DMS153 treated with DMSO at 0.1 percent for 48 hours (cell line): ENCODE data around the gene ATE1.
"Not testable (repeated sequence)": the region's sequence is repeated elsewhere in the genome, so short reads cannot be mapped to it uniquely, and the experiment has no call there.

Experiments used
- DNase-seq: peaks from one replicate; lab custom pipeline; 2025; ENCODE audit not compliant: unreplicated experiment; lab: John Stamatoyannopoulos, UW

The ATE1 gene

DNA sequence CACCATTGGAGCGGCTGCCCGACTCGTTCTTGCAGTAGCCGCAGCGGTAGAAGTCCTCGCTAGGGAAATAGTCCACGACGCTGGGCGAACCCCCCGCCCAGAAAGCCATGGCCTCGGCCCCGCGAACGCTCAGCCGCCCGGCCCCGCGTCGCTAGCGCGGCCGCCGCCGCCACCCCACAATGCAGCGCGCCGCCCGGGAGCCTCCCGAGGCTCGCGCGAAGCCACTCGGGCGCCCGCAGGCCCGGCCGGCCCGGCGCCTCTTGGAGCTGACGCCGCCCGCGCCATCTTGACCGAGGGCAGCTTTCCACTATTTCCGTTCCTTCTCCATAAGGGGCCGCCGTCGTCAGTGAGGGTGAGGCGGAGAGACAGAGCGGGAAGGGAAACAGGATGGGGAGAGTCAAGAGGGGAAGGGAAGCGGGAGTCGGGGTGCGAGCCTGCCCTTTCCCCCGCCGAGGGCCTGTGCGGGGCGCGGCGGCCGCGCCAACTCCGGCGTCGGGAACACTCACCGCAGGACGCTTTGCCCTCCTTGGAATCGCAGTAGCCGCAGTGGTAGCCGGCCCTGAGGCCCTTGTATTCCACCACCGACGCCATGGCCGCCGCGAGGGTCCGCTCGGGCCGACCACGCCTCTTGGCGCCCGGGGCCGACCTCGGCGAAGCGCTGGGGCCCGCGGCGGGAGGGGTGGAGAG, at the start of gene ATE1:
Gene ATE1 (minus strand): TSS at position 191 of the 687 bp plus-strand sequence. CDS start 82 bp downstream, at position 109.
- DNase-seq: peak; percentile 92

DNA sequence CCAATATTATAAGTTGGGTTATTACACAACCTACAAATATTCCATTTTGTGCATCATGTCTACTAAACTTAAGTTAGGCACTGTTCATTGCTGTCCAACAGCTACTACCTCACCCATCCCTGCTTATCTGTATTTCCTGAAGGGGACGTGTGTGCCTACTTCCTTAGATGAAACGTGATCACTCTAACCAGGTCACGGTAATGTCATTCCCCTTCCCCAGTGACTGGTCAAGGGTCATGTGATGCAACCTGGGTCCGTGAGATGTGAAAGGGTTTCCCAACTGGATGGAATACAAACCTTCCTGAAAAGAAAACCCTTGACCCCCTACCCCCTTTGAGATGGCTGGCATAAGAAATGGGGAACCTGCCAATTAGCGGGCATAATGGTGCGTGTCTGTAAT, 48.8 kb upstream of the ATE1 start:
- DNase-seq: no peak

DNA sequence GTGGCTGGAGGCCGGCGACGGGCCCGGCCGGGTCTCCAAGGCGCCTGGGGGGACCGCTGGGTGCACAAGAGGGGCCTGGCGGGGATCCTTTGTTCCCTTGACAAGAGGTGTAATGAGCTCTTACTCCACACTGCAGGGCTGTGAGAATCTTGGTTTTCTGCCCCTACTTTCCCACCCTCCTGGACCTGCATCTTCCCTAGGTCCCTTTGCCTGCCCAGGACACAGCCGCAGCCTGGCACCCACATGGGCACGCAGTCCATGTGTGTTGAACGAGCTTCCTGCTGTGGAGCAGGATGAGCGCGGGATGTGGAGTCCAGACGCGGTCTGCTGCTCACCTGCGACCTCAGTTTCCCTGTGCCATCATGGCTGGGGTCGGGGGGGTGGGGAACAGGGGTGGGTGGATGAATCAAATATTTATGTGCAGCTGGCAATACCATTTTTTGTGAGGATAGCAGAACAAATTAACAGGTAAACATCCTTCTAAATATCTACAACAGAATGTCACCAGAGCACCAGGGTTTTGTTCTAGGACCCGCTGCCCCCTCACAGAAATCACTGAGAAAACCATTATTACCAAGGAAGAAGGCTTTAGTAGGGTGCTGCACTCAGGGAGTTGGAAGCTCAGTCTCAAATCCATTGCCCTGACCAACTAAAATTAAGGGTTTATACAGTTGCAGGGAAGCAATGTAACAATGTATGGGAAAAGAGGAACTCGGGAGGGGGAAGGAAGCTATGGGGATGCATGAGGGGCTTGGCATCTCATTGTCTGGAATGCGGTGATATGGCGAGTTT, 47.7 kb upstream of the ATE1 start:
- DNase-seq: no peak

DNA sequence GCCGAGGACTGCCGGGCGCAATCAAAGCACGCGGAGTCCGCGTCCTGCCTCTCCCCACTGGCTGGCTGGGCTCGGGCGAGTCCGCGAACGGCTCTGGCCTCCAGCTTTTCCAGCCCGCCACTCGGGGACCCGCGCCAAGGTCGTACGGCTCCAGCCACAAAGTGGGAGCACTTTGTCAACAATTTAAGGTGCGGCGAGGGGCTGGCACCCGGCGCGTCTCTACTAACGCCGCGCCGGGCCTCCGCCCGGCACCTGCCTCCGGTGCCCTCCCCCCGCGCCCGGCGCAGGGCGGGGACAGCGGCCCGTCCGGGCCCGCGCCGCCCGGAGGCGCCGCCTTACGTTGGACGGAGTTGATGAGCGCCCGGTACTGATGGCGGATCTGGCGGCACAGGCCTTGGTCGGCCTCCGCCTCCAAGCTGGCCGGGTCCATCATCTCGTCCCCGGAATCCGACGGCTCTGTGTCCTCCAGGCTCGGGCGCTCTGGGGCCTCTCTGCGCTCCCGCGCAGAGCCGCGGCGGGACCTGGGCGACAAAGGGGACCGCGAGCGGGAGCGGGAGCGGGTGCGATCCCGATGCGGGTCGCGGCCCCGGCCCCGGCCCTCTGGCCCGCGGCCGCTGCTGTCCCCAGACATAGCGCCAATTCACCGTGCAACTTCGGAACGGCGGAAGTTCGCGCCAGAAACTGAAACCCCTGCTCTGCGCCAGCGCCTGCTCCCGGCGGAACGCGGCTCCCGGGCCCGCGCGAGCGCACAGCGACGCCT, 46.9 kb upstream of the ATE1 start, which contains the start of gene NSMCE4A:
Gene NSMCE4A (minus strand): TSS at position 683 of the 760 bp plus-strand sequence. CDS start 52 bp downstream, at position 631.
- DNase-seq: peak; percentile 70

DNA sequence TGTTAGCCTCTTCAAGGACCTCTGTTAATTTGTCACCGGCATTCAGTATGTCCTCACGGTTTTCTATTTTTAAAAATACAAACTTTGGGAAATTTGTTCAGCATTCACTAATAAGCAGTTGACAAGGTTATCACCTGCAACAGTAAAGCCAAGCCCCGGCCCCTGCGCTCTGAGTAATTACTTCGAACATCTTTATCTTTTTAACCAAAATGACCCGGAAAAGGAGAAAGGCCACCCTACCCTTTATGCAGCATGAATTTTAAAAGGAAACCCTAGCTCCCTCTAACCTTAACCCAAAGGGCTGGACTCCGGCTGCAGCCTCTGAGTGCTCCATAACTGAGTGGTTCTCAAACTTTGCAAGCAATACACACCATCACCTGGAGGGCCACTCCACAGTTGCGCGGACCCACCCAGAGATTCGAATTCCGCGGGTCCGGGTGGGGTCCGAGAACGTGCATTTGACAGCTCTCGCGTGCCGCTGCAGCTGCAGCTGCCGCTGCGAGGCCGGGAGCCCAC, 46.2 kb upstream of the ATE1 start:
- no peak for DNase-seq

DNA sequence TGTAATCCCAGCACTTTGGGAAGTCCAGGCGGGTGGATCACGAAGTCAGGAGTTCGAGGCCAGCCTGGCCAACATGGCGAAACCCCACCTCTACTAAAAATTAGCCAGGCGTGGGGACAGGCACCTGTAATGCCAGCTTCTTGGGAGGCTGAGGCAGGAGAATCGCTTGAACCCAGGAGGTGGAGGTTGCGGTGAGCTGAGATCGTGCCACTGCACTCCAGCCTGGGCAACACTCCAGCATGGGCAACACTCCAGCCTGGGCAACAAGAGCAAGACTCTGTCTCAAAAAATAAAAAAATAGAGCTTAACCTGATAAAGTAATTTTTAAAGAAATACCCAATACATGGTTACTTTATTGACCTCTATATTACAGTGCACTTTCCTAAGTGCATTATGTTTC, 41.3 kb upstream of the ATE1 start:
- DNase-seq: not testable (repeated sequence)

DNA sequence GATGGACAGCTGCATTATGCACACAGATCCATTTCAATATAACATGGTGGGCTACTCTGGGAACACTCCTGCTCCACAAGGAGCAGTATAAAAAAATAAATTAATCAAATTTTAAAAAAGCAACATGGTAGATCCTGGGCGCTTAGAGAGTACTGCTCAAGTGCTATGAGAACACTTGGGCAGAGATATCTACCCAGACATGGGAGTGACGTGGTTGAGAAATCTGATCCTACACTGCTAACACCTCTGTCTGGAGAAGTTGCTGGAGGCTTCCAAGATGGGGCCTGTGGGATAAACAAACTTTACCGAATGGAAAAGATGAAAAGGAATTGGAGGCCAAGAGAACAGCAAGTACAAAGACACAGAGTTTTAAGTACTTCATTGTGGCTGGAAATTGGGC, 38.2 kb upstream of the ATE1 start:
- no peak for DNase-seq

DNA sequence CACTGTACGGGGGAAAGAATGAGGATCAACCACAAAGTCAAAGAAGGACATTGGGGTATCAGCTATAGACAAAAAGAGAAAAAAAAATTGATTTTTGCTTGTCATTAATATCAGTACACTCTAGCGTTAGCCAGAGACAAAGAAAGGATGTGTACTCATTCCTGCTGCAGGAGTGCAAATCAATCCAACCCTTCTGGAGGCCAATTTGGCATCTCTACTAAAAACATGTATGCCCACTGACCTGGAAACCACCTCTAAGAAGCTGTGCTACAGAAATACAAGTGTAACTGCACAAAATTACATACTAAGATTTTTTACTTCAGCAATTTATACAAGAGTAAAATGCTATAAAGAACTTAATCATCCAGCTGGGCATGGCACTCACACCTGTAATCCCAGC, 33.6 kb upstream of the ATE1 start:
- no peak for DNase-seq

DNA sequence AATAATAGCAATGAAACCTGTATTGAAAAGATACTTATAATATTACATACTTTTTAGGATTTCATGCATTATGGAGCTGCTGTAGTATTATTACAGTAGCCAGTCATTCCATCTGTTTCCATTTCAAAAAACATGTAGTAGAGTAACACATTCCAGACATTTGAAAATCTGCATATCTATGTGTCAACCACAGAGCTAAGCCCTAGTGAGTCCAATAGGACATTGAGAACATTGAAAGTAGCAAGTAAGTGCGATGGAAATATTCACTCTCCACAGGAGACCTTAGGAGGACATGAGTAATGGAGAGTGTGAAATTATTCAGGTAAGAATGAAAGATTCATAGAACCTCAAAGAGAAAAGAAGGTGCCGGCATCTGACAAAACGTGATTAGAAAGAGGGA, 31.8 kb upstream of the ATE1 start:
- DNase-seq: no peak

DNA sequence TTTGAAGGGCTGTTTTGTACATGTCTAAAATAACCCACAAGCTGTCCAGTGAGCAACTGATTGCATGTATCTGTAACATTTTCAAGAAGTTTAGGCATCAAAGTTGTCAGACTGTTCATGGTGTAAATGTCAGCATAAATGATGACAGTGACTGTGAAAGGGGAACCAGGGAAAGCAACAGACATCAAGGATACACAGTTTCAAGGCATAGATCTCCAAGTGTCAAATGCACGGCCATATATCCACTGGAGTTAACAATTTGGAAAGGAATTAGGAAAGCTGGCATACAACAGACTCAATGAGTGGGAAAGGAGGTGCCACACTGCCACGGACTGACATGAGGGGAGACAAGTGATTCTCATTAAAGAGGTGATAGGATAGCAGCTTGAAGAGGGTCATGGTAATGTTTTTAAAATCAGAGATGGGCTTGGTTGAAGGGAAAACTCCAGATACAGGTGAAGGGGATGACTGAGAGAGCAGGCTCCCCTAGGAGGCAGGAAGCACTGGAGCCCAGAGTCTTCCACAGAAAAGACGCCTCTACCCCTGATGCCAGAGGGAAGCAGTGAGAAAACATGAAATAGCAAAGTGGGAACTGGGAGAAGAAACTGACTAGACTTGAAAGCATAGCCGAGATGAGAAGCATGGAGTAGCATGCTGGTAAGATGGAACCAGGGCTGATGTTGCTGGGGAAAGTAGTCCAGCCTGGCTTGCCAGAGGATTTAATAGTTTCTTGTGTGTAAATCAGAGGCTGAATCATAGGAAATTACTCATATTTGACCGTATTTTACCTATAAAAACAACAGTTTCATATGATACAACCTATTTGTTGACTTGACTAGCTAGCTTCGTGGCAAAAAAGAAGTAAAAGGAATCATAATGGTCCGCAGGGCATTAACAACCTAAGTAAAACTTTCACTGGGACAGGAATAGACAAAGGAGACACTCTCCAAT, 28.6 kb upstream of the ATE1 start:
- no peak for DNase-seq

DNA sequence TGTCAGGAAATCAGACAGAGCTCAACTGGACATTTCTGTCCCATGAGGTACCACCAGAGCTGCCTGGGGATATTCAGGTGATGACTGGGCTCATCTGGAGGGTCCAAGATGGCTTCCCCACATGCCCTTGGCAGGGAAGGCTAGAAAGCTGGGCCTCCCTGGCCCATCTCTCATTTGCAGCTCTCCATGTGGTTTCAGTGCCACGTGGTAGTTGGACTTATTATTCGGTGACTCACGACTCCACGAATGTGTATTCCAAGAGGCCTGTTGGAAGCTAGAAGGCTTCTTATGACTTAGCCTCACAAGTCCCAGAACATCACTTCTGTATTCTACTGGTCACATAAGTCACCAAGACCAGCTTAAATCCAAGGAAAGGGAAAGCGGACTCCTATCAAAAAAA, 24.4 kb upstream of the ATE1 start:
- no peak for DNase-seq

DNA sequence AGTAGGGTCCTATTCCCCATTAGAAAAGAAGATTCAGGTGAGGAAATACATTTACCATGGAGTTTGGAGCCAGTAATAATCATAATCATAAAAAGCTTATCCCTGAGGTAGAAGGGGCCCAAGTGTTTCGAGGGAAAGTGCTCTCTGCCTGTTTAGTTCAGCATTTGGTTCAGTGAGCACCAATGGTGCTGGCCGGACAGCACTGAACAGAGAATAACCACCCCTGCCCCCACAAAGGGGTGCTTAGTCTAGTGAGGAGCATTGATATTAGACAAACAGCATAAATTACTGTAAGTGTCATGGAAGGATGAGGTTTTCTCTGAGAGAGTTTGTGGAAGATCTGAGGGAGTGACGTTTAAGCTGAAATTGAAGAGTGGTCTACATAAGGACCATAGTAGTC, 21.6 kb upstream of the ATE1 start:
- no peak for DNase-seq

DNA sequence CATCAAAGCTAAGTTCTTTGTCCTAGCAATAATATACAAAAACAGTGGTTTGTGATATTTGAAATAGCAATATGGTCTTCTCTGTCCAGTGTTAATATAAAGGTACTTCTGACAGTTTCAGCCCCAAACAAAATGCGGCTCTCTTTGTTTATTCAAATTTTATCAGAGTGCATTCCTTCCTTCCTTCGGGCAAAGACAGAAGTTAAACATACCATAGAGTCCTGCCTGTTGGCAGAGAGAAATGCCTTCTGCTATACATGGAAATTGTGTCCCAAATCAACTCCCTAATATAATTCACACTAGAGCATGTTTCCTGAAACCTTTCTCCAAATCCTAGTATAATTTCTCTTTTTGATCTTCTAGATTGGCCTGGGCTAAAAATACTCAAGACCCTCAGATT, 21.2 kb upstream of the ATE1 start:
- DNase-seq: no peak

DNA sequence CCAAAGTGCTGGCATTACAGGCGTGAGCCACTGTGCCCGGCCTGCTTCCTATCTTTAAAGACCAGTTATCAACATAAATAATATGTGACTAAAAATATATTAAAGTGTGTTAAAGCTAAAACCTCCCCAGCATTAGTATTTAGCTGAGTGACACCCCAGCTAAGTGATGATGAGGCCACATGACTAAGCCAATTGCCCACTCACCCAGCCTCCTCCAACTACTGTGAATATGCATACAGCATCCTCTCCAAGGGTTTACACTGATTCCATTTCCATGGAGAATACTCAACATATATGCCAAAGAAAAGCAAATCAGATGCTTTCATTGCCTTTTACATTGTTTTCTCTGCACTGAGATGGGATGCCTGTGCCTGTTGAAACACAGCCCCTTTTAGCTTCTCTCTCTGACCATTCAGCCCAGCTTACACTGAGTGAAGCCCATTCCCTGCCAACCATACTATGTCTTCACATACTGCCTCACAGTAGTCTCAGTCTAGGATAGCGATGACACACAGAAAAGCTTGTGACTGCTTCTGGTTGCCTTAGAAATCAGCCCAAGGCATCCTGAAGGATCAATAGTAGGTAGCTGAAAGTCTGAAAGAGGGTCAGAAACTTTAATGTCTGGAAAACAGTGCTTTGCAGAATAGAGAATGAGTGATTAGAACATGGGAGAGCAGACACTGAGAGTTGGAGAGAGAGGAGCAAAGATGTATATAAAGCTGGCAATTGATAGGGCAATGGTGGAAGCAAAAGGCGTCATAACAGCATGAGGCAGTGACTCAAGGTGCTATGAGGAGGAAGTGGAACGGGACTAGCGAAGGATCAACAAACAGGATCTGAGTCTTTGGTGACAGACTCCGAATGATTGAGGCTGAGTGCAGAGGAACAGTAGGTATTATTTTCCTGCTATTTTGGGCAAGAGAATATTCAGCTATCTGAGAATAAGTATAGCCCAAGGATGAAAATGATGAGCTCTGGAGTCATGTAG, 19.8 kb upstream of the ATE1 start:
- no peak for DNase-seq

DNA sequence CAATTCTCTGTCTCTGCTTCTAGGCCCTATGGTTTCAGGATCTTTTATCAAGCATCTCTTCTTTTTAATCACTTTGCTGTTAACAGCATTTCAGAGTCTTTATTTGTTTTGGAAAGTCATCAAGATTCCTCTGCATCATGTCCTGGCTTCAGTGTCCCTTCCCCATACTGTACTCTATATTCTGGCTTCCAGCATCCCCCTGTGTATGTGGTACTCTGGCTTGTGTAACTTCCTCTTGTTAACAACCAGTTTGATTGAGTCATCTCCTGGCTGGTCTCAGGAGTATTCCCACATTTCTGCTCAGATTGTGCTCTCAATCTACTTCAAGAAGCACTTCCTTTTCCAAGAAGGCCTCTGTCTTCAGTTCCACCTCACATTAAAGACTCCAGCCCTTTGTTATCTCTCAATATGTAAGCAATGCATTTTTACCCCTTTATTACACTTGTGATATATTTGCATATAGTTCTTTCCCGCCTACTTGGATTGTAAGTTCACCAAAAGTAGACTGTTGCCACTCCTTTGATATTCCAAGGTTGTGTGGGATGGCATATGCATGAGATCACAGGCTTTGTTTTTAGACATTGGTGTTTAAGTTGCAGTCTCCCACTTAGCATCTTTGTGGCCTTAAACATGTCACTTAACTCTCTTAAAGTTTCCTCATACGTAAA, 15.1 kb upstream of the ATE1 start:
- no peak for DNase-seq

DNA sequence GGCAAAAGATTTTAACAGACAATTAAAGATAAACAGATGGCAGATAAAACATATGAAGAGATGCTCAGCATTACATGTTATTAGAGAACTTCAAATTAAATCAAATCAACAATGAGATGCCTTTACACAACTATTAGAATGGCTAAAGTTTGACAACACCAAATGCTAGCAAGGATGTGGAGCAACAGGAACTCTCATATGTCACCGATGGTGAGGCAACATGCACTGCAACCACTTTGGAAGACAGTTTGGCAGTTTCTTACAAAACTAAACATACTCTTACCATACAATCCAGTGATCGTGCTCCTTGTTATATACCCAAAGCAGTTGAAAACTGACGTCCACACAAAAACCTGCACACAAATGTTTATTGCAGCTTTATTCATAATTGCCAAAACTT, 13.7 kb upstream of the ATE1 start:
- DNase-seq: no peak

DNA sequence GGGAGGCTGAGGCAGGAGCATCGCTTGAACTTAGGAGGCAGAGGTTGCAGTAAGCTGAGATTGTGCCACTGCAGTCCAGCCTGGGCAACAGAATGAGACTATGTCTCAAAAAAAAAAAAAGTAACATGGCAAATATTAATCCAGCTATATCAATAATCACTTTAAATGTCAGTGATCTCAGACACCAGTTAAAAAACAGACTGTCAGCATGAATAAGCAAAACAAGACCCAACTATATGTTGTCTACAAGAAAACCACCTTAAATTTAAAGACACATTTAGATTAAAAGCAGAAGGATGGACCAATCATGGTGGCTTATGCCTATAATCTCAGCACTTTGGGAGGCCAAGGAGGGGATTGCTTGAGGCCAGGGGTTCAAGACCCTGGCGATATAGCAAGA, 8.5 kb upstream of the ATE1 start:
- DNase-seq: no peak

DNA sequence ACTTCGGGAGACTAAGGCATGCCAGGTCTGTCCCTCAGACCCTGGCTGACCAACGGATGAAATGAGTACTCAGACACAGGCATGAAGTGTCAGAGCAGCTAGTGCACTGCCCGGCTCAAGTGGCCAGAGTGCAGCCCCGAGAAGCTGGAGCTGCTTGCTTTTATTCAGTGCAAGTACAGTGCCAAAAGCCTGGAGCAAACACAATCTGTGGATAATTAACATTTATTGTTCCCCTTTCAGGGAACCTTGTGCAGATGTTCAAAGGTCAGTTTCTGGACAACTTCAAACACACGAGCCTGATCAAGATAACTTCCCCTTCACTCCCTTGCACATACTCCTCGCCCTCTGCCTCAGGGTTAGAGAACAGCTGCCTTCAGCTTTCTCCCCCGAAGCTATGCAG, 7.9 kb upstream of the ATE1 start:
- DNase-seq: no peak
